NT2/D1 (cell line): Measurements from ENCODE around the gene ZNF155.

Source experiments
- SUZ12 ChIP-seq: IDR thresholded peaks from 2 replicates; pipeline ENCODE4 v1.6.1; 2011; ENCODE audit not compliant: insufficient read length, insufficient read depth; ENCODE audit errors: extremely low read depth
- YY1 ChIP-seq: IDR thresholded peaks from 2 replicates; pipeline ENCODE4 v1.6.1; 2011; ENCODE audit not compliant: insufficient read length, insufficient read depth
- ZNF274 ChIP-seq: IDR thresholded peaks from 2 replicates; pipeline ENCODE4 v1.6.1; 2011; ENCODE audit warnings: mild to moderate bottlenecking, low read depth, low read length

- TF ChIP-seq ZNF274 (no peak), YY1 (no peak), SUZ12 (no peak)
Observed at GRCh38 chr19:44024900-44025216, 40.9 kb downstream of the ZNF155 start.
